ENCODE data around the gene ABCA6.

ABCA6 gene

GRCh38 chr17:69143151-69143550 lies 1.5 kb upstream of the ABCA6 start:
- no peak for DNase-seq (ENCODE audit: low spot score)

DNA sequence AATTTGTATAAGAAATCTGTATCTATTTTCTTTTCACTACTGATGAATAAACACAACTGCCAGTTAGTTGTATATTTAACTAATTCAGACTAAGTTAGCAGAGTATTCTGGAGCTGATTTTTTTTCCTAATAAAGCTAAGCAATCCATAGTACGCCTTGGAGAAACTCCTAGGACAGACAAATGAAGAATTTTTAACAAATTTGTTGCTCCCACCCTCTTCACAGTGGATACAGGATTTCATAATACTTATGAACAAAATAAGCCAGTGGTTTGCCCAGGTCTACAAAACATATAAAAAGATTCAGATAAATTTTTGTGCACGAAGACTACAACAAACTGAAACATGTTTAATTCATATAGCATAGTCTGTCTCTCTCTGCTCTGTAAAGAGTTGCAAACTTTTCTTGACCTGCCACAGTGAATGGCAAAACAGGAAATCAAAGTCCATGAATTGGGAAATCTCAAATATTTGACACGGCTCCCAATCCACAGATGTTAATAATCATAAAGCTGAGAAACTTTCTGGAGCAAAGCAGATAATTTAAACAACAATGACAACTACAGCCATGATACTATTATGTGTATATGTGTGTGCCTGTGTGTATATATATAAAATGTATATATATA lies 594 bp upstream of the ABCA6 start:
- DNase-seq (ENCODE audit: low spot score), result no peak

GRCh38 chr17:69134112-69134511 lies 7.6 kb downstream of the ABCA6 start:
- DNase-seq (ENCODE audit: low spot score), result no peak

DNA sequence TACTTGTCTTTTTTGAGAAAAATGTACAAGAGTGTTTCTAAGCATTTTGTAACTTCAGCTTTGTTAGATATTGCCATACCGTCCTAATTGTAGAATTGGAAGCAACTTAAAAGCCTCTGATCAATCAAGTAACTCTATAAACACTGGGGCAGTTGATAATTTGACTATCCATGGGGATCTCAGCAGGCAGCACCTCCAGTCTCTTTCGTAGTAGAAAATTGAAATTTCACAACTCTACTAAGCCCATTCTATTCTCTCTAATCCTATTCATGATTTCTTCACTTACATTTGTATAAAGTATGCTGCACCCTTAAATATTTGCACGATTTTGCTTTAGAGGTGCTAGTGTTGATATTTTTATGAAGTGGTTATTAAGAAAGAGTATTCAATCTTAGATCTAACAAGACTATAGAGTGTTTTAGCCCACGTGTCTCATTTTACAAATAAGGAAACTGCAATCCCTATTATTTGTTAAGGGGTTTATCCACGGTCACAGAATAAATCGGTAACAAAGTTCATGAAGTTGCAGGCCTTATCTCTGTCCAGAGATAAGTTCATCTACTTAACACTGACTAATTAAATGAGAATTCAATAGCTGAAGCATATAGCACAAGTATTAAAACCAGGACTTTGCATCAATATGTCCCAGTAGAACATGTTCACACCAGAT lies 10.9 kb downstream of the ABCA6 start:
- DNase-seq (ENCODE audit: low spot score), result no peak

GRCh38 chr17:69123626-69124025 lies 18.1 kb downstream of the ABCA6 start:
- no peak for DNase-seq (ENCODE audit: low spot score)

- no peak for DNase-seq (ENCODE audit: low spot score)
Observed at GRCh38 chr17:69122065-69122464, 19.6 kb downstream of the ABCA6 start.

DNA sequence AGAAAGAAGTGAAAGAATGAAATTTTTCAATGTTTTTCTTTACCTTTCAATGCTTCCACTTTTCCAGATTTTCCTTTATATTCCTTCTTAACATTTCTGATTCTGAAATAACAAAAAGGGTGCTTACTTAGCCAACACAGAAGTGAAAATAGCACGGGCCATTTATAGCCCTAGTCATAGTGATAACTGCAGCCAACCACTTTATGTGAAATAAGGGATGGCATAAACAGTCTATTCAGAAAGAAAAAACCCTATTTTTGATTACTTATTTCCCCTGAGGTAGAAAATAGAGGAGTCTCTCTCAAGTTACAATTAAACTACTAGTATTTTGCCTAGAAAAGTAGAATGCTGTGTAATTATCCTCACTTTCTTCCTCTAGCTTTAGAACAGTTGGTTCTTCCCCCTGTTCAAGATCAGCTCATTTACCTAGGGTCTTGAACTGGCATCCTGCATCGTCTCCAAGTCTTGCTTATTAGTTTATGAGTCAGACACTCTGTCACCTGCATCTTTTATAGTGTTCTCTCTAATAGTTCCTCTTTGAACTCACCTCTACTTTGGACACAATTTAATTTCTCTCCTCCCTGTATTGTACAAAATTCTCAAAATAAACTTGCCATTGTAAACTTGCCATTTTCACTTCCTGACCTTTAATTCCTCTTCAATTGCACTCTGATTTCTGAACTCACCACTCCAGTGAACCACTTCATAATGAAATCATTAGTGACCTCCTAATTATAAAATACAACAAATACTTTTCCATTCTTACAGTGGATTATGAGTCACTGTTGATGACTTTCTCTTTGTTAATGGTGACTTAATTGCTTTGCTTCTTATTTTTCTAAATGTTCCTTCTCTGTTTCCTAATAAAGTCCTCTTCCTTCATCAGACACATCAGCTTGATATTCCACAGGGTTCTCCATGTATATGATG lies 23.6 kb downstream of the ABCA6 start:
- no peak for DNase-seq (ENCODE audit: low spot score)

GRCh38 chr17:69111794-69112193 lies 29.9 kb downstream of the ABCA6 start:
- no peak for DNase-seq (ENCODE audit: low spot score)

GRCh38 chr17:69105907-69106730 lies 35.6 kb downstream of the ABCA6 start:
- DNase-seq (ENCODE audit: low spot score), result no peak

DNA sequence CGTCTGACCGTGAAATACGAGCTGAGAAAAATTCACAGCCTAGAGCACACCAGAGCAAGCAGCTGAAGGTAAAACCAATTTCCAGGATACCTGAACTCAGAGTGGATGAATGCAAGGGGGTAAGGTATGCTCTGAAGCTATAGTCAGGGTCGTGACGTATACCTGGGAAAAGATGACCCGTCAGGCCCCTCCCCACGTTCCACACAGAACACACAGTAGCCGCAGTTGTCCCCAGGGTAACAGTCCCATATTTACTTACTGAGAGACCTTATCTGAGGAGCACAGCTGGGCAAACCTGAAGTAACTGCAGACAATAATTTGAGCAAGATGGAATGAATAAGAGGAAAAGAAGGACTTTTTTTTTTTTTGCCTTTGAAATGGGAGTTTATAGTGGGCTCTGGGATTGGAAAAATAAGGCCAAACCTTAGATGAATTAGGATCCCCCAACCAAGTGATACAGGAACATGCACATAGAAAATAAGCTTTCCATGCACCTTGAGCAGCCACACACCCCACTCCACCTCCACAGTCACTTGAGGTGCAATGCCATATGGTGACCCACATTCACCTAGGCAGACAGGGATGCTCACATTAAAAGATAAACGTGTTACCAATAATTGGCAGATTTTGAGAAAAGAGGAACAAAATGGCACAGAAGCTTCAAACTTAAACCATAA lies 38.0 kb downstream of the ABCA6 start:
- no peak for DNase-seq (ENCODE audit: low spot score)

- no peak for DNase-seq (ENCODE audit: low spot score)
Observed at GRCh38 chr17:69098625-69099024, 43.1 kb downstream of the ABCA6 start.

DNA sequence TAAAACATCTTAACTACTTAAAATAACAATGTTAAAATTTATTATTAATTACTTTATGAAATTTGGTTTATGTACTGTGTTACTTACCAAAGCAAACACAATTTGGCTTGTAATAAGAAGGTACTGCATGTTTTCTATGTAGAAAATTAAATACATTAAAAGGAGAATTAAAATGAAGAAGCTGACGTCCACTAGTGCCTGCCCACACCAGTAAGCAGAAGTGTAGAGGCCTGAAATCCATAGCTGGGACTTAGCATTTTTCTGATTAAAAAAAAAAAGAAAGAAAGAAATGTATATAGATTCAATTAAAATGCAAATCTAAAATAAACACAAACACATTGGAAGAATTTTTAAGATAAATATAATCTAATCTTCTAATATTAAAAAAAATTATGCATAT lies 45.2 kb downstream of the ABCA6 start:
- DNase-seq (ENCODE audit: low spot score), result no peak

GRCh38 chr17:69093995-69094394 lies 47.7 kb downstream of the ABCA6 start:
- no peak for DNase-seq (ENCODE audit: low spot score)

- peak; percentile 11 for DNase-seq (ENCODE audit: low spot score)
Observed at GRCh38 chr17:69093279-69093789, 48.4 kb downstream of the ABCA6 start.

GRCh38 chr17:69090365-69090764 lies 51.3 kb downstream of the ABCA6 start:
- DNase-seq (ENCODE audit: low spot score), result no peak

- DNase-seq (ENCODE audit: low spot score), result no peak
Observed at GRCh38 chr17:69088643-69089200, 53.0 kb downstream of the ABCA6 start.

DNA sequence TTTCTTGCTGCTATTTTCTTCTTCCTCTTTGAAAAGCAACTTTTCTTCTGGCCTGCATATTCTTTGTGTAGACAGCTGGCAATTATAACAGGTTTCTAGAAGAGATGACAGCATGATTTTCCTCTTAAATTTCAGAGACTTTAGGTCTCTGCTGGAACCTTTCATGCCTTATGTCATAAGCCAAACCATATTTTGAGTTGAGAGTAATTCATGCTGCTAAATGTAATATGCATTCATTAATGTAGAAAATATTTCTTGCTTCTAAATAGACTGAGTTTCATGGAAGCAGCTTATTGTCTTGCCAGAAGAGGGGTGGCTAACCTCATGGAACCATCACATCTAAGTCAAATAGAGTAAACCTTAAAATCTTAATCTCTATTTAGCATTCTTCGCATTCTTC lies 55.1 kb downstream of the ABCA6 start:
- DNase-seq (ENCODE audit: low spot score), result no peak

- no peak for DNase-seq (ENCODE audit: low spot score)
Observed at GRCh38 chr17:69084911-69085310, 56.8 kb downstream of the ABCA6 start.

- no peak for DNase-seq (ENCODE audit: low spot score)
Observed at GRCh38 chr17:69082696-69083095, 59.0 kb downstream of the ABCA6 start.

DNA sequence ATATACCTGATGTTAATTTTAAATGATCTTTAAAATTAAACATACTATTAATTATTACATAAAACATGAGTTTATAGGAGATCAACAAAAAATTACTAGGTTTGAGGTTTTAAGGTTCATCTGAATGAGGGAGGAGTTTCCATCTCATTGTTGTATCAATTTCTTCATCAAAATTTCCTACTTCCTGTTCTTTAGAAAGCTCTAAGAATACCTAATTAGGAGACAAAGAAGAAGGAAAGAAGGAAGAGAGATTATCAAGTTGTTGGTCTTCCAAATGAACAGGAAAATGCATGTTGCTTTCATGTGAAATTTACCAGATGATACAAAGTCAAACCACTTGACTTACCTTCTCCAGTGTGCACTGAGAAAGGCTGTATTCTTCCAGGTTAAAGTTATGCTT lies 62.8 kb downstream of the ABCA6 start:
- DNase-seq (ENCODE audit: low spot score), result no peak

DNA sequence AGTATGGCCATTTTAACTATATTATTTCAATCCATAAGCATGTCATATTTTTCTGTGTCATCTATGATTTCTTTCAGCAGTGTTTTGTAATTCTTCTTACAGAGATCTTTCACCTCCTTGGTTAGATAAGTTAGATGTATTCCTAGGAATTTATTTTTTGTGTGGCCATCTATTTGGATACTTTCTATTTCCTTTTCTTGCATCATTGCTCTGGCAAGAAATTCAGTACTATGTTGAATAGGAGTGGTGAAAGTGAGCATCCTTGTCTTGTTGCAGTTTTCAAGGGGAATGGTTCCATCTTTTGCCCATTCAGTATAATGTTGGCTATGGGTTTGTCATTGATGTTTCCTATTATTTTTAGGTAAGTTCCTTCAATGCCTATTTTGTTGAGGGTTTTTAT lies 65.9 kb downstream of the ABCA6 start:
- no peak for DNase-seq (ENCODE audit: low spot score)

All from hematopoietic multipotent progenitor cell treated with erythropoietin and hydrocortisone succinate and interleukin-3 and kit ligand, for 17 days (in vitro differentiated cells).